Measurements from ENCODE around the gene FFAR3.
"Not testable (repeated sequence)": the region's sequence is repeated elsewhere in the genome, so short reads cannot be mapped to it uniquely, and the experiment has no call there.

The FFAR3 gene

DNA sequence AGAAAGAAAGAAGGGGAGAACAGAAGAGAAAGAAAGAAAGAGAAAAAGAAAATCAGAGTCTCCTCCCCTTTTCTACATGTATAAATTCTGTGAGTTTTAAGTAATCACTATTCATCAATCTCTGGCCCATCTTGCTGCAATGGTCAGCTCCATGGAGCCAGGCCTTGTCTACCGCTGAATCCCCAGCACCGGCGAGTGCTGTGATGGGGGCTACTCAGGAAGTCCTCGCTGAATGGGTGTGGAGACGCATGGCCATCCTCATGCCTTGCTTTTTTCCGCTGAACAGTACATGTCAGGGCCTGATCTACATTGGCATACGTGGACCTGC lies 42.5 kb downstream of the FFAR3 start:
- no peaks in the 10 kb centered on the region for H3K9me3 Mint-ChIP-seq
- H3K27me3 Mint-ChIP-seq (ENCODE audit: low read depth) = peaks cover 5% of the 10 kb centered on the region
- H3K4me3 Mint-ChIP-seq = no peak overlapping the region
- no peak for DNase-seq (ENCODE audit: low spot score)
- no peak overlapping the region for H3K27ac Mint-ChIP-seq
- peaks cover 14% of the 10 kb centered on the region for H3K4me1 Mint-ChIP-seq (ENCODE audit: low read depth)
- no peaks in the 10 kb centered on the region for H3K36me3 Mint-ChIP-seq (ENCODE audit: low read depth)

DNA sequence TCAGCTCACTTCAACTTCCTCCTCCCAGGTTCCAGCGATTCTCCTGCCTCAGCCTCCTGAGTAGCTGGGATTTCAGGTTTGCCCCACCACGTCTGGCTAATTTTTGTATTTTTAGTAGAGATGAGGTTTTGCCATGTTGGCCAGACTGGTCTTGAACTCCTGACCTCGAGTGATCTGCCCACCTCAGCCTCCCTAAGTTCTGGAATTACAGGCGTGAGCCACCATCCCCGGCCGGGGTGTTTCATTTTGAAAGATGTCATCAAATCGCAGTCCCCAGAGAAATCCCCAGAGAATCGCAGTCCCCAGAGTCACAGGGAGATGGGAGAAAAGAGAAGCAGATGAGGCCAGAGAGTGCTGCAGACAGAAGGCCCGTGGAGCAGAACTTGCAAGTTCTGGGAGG lies 43.2 kb downstream of the FFAR3 start:
- H3K27ac Mint-ChIP-seq; H3K9me3 Mint-ChIP-seq; H3K4me3 Mint-ChIP-seq; H3K36me3 Mint-ChIP-seq (ENCODE audit: low read depth); H3K27me3 Mint-ChIP-seq (ENCODE audit: low read depth); DNase-seq (ENCODE audit: low spot score): not testable (repeated sequence)
- H3K4me1 Mint-ChIP-seq (ENCODE audit: low read depth) = peaks cover 14% of the 10 kb centered on the region

DNA sequence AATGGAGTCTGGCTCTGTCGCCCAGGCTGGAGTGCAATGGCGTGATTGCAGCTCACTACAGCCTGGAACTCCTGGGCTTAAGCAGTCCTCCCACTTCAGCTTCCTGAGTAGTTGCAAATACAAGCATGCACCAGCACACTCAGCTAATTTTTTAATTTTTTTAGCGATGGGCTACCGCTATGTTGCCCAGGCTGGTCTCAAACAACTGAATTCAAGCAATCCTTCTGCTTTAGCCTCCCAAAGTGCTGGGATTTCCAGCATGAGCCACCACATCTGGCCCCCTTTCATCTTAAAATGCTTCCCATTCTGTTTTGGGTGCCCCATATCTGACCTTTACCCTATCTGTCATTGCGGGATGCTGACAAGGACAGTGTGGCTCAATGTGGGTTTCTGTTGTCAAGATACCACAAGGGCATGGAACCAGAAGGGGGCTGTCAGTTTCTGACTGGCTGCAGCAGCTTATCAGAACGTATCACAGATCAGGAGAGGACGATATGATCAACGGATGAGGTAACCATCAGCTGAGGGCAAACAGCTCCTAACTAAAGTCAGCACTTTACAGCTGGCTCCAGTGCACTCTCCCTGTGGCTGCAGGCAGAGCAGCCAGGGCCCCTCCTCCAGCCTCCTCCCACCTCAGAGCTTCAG lies 45.0 kb downstream of the FFAR3 start:
- H3K27ac Mint-ChIP-seq = no peak overlapping the region
- peaks cover 5% of the 10 kb centered on the region for H3K27me3 Mint-ChIP-seq (ENCODE audit: low read depth)
- DNase-seq (ENCODE audit: low spot score) = peak; percentile 51
- H3K4me1 Mint-ChIP-seq (ENCODE audit: low read depth) = peaks cover 14% of the 10 kb centered on the region
- no peak overlapping the region for H3K4me3 Mint-ChIP-seq
- H3K36me3 Mint-ChIP-seq (ENCODE audit: low read depth) = no peaks in the 10 kb centered on the region
- H3K9me3 Mint-ChIP-seq = no peaks in the 10 kb centered on the region

DNA sequence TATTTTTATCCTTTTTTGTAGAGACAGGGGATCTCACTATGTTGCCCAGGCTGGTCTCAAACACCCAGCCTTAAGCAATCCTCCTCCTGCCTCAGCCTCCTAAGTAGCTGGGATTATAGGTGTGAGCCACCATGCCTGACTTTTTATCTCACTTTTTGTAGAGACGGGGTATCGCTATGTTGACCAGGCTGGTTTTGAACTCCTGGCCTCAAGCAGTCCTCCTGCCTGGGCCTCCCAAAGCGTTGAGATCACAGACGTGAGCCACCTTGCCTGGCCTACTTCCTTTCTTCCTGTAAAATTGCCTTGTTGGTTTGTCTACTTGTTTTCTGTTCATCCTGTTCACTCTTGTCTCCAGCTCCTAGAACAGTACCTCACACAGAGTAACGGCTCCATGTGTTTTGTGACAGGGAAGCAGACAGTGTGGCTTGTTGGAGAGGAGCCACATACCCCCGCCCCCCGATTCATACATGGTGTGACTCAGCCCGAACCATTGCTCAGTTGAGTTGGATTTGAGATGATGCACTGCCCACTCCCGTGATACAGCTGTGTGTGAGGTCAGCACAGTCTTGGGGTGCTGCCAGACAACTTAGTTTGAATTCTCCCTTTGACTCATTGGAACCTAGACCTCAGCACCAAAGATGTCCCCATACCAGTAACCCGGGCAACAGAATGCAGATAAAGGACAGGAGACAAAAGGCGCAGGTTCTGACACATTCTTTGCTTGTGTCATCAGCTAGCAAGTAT lies 46.8 kb downstream of the FFAR3 start:
- no peaks in the 10 kb centered on the region for H3K9me3 Mint-ChIP-seq
- H3K27me3 Mint-ChIP-seq (ENCODE audit: low read depth) = peaks cover 8% of the 10 kb centered on the region
- peaks cover 14% of the 10 kb centered on the region for H3K4me1 Mint-ChIP-seq (ENCODE audit: low read depth)
- H3K4me3 Mint-ChIP-seq = no peak overlapping the region
- no peaks in the 10 kb centered on the region for H3K36me3 Mint-ChIP-seq (ENCODE audit: low read depth)
- no peak overlapping the region for H3K27ac Mint-ChIP-seq
- DNase-seq (ENCODE audit: low spot score) = peak; percentile 84

DNA sequence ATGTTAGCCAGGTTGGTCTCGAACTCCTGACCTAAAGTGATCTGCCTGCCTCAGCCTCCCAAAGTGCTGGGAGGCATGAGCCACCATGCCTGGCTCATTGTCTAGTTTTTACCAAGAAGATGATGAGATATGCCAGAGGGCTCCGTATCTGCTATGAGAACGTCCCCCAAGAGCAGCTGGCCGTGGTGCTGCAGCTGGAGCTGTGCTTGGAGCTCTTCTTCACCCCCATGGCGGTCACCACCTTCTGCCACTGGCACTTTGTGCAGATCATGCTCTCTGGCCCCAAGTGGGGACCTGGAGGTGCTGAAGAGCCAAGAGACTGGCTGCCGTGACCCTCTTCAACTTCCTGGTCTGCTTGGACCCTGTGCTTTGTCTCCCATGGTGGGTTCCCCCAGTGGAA lies 49.4 kb downstream of the FFAR3 start:
- Mint-ChIP-seq H3K4me3 (no peak overlapping the region), H3K27ac (no peak overlapping the region), H3K27me3 (ENCODE audit: low read depth) (peaks cover 20% of the 10 kb centered on the region), H3K4me1 (ENCODE audit: low read depth) (peaks cover 14% of the 10 kb centered on the region), H3K36me3 (ENCODE audit: low read depth) (no peaks in the 10 kb centered on the region), H3K9me3 (no peaks in the 10 kb centered on the region)
- DNase-seq (ENCODE audit: low spot score) = no peak

DNA sequence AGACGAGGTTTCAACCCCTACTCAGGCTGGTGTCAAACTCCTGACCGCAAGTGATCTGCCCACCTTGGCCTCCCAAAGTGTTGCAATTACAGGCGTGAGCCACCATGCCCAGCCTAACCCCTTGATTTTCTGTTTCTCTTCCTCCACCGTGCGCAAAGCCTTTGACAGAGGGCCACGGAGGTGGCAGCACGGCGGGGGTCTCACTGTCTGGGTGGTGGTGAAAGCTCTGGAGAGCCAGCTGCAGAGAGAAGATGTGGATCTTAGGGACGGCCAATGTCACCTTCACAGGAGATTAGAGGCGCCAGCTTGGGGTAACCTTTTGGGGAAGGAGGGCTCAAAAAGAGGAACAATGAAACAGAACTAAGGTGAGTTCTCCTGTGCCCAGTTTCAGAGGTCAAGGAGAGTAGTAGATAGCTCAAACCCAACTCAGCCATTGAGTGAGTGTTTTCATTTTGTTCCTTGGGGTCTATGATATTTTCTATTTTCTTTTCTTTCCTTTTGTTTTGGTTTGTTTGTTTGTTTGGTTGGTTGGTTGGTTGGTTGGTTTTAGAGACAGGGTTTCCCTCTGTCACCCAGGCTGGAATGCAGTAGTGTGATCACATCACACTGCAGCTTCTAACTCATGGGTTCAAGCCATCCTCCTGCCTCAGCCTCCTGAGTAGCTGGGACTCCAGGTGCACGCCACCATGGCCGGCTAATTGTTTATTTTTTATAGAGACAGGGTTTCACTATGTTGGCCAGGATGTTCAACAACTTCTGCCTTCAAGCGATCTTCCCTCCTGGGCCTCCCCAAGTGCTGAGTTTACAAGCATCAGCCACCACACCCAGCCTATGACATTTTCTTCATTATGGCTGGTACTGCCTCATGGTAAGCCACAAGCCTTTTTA lies 50.3 kb downstream of the FFAR3 start:
- Mint-ChIP-seq H3K36me3 (ENCODE audit: low read depth) (no peaks in the 10 kb centered on the region), H3K27ac (no peak overlapping the region), H3K4me1 (ENCODE audit: low read depth) (peaks cover 9% of the 10 kb centered on the region), H3K4me3 (no peak overlapping the region), H3K27me3 (ENCODE audit: low read depth) (peaks cover 25% of the 10 kb centered on the region), H3K9me3 (no peaks in the 10 kb centered on the region)
- DNase-seq (ENCODE audit: low spot score) = no peak

DNA sequence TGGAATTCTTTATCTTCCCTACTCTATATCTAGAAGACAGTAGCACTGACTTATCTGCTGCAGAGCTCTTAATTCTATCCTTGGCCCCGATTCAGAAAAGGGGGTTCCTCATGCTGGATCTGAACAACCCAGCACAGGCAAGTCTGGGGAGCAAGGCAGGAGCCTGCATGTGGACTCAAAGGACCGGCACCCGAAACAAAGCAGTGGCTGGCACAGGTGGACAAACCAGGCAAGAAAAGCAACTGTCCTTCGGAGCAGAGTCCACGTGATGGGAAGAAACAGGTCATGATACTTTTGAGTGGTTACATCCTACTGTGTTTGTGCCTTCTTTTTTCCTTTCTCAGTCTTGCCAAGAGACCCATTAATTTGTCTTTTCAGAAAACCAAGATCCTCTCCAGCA lies 50.9 kb downstream of the FFAR3 start:
- H3K9me3 Mint-ChIP-seq = no peaks in the 10 kb centered on the region
- no peak overlapping the region for H3K4me3 Mint-ChIP-seq
- no peaks in the 10 kb centered on the region for H3K36me3 Mint-ChIP-seq (ENCODE audit: low read depth)
- peaks cover 25% of the 10 kb centered on the region for H3K27me3 Mint-ChIP-seq (ENCODE audit: low read depth)
- DNase-seq (ENCODE audit: low spot score) = no peak
- H3K27ac Mint-ChIP-seq = no peak overlapping the region
- peaks cover 8% of the 10 kb centered on the region for H3K4me1 Mint-ChIP-seq (ENCODE audit: low read depth)
